ENCODE data around the gene LGALS9B.
"Not testable (repeated sequence)": the region's sequence is repeated elsewhere in the genome, so short reads cannot be mapped to it uniquely, and the experiment has no call there.

The LGALS9B gene

DNA sequence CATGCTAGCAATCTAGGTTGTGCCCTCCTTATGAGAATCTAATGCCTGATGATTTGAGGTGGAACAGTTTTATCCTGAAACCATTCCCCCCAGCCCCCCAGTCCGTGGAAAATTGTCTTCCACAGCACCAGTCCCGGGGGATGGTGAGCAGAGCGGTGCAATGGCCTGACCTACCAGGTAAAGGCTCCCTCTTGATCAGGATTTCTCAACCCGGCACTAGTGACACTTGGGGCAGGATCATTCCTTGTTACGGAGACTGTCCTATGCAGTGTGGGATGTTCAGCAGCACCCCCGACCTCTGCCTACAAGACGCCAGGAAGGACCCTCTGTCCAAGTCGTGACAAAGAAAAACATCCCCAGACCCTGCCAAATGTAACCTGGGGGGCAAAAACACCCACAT, 34.0 kb downstream of the LGALS9B start:
- not testable (repeated sequence) for H3K4me3 ChIP-seq (ENCODE audit: low read length); DNase-seq (ENCODE audit: low read depth)

DNA sequence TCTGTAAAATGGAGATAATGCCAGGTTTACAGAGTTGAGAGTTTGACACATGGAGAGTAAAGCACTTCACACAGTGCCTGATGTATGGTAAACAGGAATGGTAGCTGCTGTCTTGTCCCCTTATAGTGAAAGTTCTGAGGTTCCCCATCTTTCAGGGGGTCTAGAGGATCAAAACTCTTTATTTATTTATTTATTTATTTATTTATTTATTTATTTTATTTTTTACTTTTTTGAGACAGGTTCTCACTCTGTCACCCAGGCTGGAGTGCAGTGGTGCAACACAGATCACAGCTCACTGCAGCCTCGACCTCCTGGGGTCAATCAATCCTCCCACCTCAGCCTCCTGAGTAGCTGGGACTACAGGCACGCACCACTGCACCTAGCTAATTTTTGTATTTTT, 40.1 kb downstream of the LGALS9B start:
- not testable (repeated sequence) for H3K4me3 ChIP-seq (ENCODE audit: low read length); DNase-seq (ENCODE audit: low read depth)

DNA sequence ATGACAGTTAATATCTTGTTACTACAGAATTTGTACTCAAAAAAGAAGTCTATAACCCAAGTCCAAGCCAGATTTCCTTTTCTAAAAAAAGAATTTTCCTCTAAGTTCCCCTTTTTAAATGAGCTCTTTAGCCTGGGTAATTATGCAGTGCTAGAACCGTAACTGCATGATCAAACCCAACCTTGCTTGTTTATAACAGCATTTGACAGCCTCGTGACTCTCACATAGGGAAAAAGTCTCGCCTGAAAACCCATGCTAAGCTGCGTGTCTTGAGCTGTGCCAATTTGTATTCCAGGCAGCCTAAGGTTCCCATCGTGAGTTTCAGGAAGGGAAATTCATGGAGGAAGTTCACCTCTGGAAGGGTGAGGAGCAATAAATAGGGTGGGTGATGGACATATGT, 44.5 kb downstream of the LGALS9B start:
- not testable (repeated sequence) for DNase-seq (ENCODE audit: low read depth); H3K4me3 ChIP-seq (ENCODE audit: low read length)

DNA sequence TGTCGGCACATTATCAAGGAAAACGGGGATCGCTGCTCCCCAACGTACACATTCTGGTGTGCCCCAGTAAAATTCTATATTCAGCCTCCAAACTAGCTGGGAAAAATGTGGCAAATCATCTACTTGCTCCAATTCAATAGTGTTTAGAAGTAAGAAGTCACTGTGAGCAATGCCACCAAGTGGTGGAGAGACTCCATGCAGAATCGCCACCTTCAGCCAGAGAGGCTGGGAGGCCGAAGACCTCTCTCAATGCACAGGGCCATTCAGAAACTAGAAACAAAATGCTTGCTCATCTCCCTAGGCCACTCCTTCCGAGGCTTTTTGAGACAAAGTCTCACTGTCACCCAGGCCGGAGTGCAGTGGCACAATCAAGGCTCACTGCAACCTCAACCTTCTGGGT, 48.5 kb downstream of the LGALS9B start:
- DNase-seq (ENCODE audit: low read depth); H3K4me3 ChIP-seq (ENCODE audit: low read length): not testable (repeated sequence)

DNA sequence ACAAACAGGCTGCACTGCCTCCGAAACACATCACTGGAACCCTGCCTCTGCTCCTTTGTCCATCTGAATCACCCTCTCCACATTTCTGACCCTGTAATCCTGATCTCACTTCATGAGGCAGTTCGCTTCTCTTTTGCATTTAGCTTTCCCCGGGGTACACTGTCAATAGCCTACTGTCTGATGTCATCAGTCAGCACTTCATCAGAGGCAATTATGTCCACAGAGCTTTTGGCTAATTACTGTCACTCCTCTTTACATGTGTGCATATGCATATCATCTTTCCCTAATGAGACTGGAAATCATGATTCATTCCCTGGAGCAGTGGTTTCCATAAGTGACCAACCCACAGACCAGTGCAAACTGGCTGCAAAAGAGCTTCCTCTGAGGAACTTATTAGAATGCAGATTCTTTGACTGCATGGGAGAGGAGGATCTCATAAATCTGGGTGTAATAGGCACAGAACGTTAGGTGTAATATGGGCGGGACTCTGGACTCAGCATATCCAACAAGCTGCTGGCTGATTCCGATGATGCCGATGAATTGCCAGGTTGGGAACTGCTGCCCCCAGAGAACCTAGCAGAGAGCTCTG, 49.8 kb downstream of the LGALS9B start:
- DNase-seq (ENCODE audit: low read depth); H3K4me3 ChIP-seq (ENCODE audit: low read length): not testable (repeated sequence)

DNA sequence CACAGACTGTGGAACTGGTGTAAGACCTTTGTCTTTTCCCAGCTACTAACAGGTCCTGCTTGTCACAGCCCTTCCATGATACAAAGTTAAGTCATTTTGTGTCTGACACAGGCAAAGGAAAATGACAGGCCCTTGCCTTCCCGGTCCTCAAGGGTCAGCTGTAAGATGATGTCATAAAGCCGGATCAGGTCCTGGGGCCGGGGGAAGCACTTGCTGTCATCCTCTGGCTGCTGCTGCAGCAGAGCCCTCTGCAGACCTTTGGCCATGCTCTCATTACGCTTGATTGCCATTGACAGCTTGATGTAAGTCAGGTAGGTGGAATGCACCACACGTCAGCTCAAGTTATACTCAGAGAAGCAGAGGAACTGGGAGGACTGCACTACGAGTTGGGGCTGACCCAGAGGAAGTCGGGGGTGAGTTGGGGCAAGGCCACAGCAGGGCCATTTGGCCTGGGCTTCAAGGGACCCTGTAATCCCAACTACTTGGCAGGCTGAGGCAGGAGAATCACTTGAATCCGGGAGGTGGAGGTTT, 50.9 kb downstream of the LGALS9B start:
- peak; percentile 43 for DNase-seq (ENCODE audit: low read depth)
- H3K4me3 ChIP-seq (ENCODE audit: low read length), result not testable (repeated sequence)

DNA sequence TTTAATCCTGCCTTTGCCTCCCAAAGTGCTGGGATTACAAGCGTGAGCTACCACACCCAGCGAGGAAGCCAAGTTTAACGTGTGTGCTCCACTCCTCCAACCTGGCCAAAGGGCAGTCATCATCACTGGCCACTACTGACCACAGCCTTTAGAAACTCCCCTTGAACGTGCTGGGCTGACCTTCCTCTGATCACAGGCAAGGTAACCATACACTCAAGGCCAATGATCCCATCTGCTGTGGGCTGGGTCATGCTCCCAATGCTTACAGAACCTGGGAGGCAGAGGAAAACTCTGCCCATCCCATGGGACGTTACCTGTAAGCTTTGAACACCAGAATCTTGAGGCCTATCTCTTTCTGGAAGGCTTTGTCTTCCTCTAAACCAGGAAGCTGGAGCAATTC, 51.9 kb downstream of the LGALS9B start:
- not testable (repeated sequence) for H3K4me3 ChIP-seq (ENCODE audit: low read length); DNase-seq (ENCODE audit: low read depth)

DNA sequence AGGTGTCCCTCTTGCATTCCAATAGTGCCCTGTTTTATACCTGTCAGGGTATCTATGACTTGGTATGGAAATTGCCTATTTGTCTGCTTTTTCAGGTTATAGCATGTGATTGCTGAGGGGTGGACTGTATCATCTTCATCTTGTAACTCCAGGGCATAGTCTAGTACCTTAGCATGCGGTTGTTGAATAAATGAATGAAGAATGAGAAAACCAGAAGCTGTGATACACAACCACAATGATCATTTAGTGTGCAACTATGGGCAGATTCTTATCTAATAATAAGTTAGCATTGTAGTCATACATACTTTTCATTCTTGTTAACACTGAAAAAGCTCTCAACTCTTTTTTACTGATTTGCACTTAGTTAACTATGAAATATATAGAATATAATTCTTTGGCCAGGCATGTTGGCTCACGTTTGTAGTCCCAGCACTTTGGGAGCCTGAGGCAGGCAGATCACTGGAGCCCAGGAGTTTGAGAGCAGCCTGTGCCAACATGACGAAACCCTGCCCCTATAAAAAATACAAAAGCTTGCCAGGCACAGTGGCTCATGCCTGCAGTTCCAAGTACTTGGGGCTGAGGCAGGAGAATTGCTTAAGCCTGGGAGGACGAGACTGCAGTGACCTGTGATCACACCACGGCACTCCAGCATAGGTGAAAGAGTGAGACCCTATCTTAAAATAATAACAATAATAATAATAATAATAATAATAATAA, 65.9 kb downstream of the LGALS9B start:
- H3K4me3 ChIP-seq (ENCODE audit: low read length); DNase-seq (ENCODE audit: low read depth): not testable (repeated sequence)

DNA sequence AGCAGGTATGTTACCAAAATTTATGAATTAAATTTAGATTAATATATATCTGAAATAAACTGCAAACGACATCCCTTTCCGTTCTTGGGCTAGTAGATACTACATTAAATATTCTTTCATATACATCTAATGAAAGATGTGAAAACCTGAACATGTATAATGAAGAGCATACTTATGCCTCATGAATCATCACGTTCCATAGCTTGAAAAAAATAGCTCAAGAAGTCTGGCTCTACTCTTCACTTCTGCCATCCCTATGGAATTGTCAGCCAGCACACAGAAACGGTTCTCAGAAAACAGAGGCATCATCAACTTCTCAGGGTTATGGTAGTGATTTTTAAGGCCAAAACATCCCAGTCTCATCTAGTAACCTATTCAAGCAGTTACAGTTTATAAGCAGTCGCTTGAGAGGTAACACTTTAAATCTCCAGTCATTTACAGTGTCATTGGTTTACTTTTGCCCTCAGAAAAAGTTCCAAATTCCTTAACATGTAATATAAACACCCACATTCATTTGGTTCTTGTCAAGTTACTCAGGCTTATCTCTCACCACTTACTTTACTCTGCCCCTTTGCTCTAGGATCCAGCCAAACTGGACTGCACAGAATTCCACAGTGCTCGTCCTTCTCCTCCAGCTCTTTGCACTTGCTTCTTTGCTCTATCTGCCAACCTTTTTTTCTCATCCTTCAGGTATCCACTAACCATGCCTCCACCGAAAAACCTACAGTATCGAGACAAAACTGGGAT, 66.6 kb downstream of the LGALS9B start:
- not testable (repeated sequence) for DNase-seq (ENCODE audit: low read depth); H3K4me3 ChIP-seq (ENCODE audit: low read length)

Data from retinal pigment epithelial cell (primary cell).